ENCODE measurements around the gene SEMA4D.

The SEMA4D gene

DNA sequence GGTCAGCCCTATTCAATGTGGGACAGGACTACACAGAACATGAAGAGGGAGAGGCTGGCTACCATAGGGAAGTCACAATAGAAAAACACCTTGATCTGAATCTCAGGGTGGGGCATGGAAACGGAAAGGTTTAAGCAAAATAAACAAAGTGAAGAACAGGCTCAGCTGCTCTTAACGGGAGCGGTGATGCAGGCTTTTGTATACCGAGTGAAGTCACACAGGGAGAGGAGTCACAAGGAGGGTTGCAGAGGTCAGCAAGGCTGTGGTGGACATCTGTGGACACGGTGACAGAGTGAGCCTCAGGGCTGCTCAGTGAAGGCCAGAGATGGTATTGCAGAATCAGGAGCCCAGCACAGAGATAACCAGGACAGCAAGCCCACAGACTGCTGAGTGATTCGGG is 30.6 kb upstream of the SEMA4D start:
- DNase-seq = no peak

- DNase-seq = no peak
Measured at GRCh38 chr9:89528131-89528530, 30.2 kb upstream of the SEMA4D start.

- DNase-seq = peak; percentile 36
Measured at GRCh38 chr9:89527084-89527483, 29.2 kb upstream of the SEMA4D start.

- no peak for DNase-seq
Measured at GRCh38 chr9:89526667-89527066, 28.8 kb upstream of the SEMA4D start.

DNA sequence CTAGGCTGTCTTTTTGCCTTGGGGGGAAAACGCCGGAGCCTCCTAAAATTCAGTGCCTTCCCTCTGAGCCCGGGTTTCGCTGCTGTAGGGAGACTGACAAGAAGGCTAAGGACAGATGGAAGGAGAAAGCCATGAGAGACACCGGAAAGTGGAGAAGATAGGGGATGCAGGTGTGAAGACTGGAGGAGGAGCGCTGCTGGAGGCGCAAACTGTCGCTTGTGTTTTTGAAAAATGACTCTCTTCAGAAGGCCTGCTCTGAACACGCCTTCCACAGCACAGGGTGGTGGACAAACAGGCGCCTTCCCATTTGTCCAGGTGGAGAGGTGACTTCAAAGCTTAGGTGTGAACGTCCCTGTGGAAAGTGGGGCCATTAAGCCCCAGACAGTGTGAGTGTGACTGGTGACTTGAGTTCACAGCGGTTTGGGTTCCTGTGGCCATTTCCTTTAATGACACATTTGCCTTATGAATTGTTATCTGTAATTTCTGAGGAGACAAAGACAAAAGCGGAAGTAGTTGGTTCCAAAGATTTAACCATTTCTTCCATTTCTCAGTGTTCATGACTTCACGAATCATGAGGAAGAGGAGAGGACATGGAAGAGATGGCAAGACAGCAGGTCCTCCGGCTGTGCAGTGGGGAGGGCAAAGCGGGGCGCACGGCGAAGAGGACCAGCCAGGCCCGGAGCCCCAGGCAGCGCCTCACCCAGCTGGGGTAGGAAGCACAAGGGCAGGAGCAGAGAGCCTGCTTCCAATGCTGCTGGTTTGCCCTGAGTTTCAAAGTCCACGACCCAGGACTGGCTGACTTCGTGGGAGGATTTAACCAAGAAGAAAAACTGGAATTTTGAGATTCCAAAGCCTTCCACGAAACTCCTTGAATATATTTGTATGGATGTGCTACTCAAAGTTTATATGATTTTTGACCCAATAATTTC is 27.8 kb upstream of the SEMA4D start:
- no peak for DNase-seq

DNA sequence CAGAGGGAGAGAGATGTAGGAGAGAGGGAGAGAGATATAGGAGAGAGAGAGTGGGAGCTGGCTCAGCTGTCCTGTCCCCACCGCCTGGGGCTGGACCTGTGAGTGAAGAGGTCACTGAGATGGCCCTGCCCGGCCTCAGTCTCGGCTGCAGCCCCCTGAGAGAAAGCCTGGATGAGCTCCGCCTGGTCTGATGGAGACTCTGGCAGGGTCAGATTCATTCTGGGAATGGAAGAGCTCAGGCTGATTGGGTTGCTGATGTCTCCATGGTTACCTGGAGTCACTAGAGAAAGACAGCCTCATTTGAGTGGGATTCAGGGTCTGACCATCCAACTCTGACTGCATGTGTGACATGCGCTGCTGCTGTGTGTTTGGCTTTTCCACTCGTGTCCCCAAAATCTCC is 27.1 kb upstream of the SEMA4D start:
- no peak for DNase-seq

GRCh38 chr9:89523948-89524347 is 26.0 kb upstream of the SEMA4D start:
- no peak for DNase-seq

DNA sequence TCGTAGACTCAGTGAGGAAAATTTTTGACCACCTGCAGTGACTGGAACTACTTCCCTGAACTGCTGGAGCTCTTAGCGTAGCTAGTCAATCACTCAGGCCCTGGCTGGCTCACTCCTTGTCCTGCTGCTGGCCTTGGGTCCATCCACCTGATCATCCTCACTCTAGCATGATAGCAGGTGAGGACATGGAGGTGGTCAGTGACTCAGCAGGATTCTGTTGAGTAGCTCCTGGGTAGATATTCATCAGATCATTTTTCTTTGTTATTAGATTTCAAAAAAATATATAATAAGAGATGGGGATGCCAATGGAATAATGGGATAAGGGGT is 25.0 kb upstream of the SEMA4D start:
- no peak for DNase-seq

GRCh38 chr9:89522261-89522958 is 24.5 kb upstream of the SEMA4D start:
- peak; percentile 84 for DNase-seq

DNA sequence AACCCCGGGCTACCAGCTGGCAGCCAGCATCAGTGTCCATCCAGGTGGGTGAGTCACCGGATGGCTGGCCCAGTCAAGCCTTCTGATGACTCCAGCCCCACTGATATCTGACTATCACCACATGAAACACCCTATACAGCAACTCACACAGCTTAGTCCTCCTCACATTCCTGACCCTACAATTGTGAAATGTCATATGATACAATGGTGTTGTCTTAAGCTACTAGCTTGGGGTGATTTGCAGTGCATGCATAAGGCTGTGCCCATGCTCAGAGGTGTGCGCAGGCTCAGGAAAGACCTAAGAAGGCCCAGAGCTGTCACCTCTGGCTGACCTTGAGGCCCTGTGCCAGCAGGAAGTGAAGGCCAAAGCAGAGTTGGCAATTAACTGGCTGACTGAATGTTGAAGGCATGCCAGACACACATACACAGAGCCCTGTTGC is 21.5 kb upstream of the SEMA4D start:
- DNase-seq = no peak

DNA sequence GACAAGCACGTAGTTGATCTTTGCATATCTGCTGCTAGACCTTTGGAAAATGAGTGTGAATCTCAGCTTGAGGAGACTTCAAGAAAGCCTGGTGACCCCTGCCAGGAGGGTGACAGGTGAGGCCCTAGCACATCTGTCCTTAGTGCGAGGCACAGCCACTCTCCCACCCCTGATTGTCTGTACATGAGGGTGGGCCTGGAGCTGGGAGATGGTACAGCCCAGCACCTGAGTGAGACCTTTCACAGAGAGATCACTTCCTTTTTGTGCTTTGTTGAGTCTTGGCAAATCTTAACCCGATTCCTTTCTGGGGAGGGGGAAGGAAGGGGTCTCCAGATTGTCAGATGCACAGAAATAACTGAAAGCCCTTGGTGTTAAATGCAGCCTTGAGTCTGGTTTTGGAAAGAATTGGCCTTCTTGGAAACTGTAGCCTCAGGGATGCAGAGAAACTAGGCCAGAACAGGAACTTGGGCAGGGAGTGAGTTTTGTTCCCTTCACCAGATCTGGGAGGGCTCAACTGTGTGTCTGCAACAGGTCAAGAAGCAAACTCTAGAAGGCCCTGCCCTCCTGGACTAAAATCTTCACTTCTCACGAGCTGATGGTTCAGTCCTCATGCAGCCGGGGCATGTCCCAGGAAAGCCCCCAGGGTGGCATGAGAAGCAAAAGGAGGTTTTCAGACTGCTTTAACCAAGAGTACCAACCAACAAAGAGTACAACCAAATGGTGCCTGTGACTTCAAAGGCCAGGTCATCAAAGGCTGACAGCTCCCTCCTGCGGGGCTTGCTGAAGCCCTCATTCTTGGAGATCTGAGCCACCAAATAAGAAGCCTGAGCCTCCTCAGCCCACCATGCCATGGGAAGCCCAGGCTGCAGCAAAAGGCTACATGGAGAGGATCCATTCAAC is 20.8 kb upstream of the SEMA4D start:
- DNase-seq = no peak

DNA sequence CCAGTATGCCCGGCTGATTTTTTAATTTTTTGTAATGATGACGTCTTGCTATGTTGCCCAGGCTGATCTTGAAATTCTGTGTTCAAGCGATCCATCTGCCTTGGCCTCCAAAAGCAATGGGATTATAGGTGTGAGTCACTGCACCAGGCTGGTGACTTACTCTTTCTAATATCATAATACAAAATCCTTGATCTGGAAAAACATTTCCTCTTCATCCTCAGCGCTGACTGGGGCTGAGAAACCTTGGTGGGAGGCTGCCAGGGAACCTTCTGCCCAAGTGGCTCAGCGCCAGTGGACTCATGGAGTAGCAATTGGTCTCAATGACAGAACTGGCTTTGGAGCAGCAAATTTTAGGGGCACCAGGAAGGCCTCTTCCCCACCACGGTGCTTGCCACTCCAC is 17.5 kb upstream of the SEMA4D start:
- DNase-seq = no peak

GRCh38 chr9:89514956-89515355 is 17.0 kb upstream of the SEMA4D start:
- DNase-seq = no peak

- no peak for DNase-seq
Measured at GRCh38 chr9:89514337-89514736, 16.4 kb upstream of the SEMA4D start.

GRCh38 chr9:89513837-89514236 is 15.9 kb upstream of the SEMA4D start:
- DNase-seq = no peak

- DNase-seq = no peak
Measured at GRCh38 chr9:89512382-89512781, 14.5 kb upstream of the SEMA4D start.

DNA sequence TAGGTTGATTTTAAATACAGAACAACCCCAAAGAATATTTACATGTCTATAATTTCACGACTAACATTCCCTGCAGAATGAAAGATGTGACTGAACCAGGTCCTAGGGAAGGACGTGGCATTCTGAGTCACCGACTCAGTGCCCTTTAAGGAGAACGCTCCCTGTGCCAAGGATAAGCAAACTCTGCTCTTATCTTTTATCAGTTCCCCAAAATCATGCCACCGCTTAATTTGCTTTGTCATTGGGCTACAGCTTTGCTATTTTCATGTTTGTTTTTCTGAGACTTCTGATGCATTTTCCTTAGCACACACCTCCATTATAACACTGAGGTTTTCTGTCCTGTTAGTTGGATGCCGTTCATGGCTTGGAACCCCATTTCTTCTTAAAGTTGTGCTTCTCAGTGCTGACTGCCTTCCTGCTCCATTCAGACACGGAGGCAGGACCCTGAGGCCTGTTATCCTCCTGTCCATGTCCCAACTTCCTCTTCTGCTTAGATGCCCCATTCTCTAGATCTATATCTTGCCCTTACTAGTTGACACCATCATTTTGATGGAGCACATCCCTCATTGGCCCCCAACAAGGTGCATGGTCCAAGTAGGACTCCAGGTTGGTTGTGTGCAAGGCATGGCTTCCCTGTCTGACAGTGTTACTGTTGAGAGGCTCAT is 11.2 kb upstream of the SEMA4D start:
- no peak for DNase-seq

- no peak for DNase-seq
Measured at GRCh38 chr9:89505911-89506310, 8.0 kb upstream of the SEMA4D start.

GRCh38 chr9:89505048-89505447 is 7.1 kb upstream of the SEMA4D start:
- DNase-seq = no peak

- no peak for DNase-seq
Measured at GRCh38 chr9:89502671-89503070, 4.8 kb upstream of the SEMA4D start.

DNA sequence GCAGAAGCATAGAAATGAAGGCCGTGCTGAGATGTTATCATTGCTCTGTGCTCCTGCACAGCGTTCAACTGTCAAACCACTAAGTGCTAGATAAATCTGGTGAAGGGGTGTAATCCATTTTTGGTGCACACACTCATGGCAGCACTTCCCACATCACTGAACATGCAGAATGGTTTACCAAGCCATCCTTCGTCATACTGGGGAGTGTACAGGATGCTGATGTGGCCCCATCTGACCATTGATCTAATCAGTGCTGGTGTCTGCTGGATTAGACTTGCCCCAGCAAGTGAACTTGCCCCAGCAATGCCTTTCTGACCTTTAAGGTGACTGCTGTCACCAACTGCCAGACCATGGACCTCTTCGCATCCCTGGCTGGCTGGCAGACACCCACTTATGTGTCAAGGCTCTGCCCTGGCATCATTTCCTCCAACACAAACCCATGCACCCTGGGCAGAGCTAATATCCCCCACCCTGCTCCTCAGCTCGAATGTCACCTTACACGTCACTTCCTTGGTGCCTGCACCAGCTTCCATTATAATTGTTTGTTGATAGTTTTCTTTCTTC is 4.2 kb upstream of the SEMA4D start:
- peak; percentile 67 for DNase-seq

DNA sequence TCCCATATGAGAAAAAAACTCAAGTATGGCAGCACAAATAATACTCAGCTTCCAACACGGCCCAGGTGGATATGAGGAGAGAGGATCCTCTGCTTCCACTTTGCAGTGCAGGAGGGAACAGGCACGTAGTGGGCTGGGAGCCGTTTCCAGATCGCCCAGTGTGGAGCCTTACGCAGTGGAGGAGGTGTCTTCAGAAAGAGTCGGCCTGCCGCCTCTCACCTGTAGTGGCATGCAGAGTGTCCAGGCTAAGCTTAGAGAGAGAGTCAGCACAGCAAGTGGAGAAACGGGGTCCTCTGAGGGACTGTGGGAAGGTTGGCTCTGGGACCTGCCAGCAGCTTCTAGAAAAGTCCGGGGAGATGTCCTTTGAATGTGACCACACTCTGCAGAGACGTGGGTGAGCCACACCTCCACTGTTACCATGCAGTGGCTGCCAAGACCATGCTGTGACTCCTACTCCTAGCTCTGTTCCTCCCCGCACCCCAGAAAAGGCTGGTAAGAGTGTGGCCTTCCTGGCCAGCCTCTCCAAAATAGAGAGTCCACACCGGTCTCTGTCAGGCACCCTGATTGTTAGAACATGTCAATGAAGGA is 3.5 kb upstream of the SEMA4D start:
- DNase-seq = no peak

Measured in KG1 (cell line).